ENCODE data around the gene SACM1L.

The SACM1L gene

DNA sequence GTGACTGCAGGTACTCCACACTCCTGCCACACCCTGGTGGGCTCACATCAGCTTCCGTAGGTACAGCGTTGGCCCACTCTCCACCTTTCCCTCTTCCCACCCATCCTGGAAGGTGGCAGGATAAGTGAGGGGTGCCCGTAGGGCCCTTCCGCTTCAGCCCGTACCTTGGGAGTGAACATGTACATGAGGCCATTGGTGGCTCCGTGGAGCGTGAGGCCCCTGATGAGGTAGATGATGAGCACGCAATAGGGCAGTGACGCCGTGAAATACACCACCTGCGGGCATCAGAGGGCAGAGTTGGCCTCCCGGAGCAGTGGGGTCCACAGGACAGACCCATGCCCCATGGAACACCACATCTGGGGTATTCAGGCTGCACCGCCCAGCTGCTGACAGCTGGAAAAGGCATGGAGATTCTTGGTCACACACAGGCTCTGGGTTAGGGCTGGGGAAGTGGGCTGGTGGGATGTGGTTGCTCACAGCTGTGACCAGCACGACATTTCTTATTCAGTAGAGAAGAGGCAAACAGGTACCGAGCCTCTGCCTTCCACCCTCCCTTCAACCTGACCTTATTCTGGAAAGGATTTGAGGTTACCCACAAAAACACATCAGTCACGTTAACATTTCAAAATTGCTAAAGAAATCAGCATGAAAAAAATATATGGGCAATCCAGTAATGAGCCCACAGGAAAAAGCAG lies 83.3 kb downstream of the SACM1L start:
- no peak for DNase-seq

DNA sequence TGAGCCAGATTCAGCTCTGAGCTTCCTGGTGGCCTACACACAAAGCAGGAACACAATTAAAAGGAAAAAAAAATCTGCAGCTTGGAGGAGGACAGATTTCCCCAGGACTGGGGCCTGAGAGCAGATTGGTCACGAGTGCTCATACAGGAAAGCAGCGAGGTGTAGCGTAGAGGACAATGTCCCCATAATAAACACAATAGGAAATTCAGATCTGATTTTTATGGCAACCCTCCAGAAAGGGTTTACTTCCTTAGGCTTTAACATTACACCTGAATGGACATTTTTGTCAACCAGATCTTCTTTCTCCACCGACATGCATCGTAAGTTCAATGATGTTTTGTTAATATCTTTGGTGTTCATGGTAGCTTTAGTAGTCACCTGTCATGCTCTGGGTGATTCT lies 83.9 kb downstream of the SACM1L start:
- DNase-seq, result no peak

DNA sequence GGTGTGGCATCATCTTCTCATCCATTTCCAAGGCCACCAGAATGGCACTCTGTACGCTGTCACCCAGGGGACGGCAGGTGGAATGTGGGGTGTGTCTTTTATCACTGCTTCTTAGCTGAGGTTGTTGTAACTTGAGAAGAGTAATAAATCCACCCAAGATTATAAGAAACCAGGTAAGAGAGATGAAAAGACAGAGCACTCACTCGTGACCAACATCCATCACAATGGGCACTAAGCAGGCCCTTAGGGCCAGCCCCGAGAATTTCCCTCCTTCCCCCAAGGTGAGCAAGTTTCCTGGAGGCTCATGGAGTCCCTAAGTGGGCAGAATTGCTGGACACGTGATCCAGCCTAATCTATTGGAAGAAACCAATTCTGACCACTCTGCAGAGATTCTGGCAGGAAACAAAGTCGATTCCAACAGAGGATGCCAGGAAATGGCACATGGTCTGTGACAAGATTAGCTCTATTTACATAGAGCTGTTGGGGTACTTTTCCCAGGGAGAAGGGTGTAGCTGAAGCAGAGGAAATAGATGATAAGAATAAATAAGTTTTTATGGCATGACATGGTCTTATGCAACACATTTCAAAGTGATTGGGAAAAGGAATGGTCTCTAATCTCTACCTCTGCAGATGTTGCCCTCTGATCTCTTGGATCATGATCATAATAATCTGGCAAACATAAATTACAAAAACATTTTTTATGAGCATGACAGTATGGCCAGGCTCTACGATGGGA lies 84.7 kb downstream of the SACM1L start:
- DNase-seq, result no peak

DNA sequence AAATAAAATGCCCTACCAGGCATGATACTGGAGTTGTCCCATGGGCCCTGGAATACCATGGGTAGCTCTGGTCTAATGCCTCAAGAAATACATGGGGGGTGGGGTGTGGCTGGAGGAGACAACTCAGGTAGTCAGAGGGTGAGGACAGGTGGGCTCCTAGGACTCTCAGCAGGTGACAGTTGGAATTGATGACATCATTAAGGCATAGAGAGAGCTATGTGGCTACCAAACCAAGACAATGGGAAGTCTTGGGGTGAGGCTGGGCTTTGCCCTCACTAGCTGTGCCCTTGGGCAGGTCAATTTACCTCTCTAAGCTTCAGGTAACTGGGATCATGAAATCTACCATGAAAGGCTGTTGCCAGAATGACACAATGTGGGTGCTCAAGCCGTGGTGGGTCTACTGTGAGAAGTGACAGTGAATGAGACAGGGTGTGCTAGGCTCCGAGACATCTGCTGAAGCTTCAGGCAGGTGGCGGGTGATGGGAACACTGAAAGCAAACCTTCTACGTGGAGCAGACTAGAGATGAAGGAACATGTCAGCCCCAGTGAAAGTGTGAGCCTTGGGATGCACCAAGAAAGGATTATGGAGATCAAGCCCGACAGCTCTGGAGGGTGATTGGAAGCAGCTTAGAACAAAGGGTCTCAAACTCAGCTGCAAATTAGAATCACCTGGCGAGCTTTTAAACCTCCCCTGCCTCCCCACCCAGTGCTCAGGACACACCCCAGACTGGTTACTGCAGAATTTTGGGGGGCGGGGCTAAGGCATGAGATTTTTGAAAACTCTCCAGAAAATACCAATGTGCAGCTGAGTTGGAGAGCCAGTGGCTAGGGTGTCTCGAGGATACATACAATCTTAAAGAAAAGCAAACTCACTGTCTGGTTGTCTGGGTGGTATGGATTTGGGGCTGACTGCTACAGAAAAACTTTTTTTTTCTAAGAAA lies 85.7 kb downstream of the SACM1L start:
- DNase-seq, result no peak

DNA sequence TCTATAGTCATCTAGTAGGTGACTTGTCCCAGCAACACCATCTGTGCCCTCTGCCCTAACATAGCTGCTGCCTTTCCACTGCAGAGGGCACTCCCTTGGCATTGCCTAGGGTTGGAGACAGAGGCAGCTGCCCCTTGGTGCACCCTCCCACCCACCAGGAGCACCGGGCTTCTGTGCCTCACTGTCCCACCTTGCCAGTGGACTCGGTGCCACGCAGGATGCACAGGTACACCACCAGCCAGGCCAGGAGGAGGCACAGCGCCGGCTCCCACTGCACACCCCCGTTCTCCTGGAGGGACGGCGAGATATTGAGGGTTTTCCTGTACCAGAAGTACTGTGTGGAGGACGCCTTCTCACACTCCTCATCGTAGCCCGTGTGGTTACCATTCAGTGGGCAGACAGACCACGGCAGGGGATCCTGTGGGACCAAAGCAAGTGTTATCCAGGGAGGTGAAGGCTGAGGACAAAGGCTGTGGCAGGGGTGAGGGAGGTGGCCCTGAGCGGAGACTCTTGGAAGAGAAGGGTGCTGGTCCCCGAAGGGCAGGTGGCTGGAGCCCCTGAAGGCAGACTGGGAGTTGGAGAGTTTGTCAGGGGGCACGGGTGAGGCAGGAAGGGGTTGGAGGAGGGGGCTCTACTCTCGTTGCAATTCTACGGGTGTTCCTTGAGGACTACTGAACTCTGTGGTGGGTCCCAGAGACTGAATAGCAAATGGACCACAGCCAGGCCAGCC lies 86.5 kb downstream of the SACM1L start:
- DNase-seq, result no peak

DNA sequence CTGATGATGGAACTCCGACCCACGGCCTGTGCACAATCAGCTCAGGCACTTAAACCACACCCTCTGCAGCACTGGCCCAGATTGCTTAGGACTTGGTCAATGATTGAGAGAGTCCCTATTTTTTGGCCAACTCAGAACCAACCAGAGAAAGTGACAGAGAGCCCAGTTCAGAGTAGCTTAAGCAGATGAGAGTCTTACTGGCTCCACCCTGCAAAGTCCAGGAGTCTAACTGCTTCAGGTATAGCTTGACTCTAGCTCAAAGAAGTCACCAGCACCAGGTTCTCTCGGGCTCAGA lies 87.1 kb downstream of the SACM1L start:
- no peak for DNase-seq

DNA sequence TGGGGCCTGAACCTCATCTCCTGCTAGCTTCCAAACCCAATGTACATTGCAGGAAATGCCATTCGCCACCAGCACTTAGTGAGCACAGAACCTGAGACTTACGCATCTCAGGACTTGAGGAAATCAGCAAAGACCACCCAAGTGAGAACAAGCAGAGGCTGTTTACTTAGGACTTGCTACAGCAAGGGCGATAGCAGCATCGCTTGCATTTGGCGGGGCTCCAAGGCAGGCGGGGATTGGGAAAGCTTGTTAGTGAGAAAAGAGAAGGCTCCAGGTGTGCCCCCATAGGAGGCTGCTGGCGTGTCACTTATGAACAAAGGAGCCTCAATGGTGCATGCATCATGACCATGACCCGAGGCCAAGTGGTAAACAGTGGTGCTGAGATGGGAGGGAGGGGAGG lies 87.4 kb downstream of the SACM1L start:
- no peak for DNase-seq

DNA sequence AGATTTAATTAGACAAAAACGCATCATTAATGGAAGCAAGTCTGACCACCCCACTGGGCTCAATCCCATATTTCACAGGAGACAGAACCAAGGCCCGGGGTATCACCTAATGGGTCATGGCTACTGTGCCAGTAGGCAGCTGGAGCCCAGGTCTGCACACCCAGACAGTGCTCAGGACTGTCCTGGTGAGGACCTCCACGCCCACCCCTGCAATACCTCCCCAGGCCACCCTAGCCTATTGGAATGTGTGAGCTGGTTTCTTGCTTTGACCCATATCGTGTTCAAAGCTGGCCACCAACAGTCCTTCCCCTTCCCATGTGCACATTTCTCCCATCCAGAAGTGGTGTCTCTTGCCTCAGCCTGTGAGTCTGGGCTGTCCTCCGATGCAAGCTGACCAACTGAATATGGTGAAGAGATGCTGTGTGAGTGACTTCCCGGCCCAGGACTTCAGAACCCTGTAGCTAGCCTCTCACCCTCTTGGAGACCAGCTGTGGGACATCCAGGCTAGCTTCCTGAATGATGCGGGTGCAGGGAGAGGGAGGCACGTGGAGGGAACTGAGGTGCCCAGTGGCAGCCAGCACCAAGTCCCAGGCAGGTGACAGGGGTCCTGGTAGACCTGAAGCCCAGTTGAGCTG lies 88.0 kb downstream of the SACM1L start:
- DNase-seq, result no peak

DNA sequence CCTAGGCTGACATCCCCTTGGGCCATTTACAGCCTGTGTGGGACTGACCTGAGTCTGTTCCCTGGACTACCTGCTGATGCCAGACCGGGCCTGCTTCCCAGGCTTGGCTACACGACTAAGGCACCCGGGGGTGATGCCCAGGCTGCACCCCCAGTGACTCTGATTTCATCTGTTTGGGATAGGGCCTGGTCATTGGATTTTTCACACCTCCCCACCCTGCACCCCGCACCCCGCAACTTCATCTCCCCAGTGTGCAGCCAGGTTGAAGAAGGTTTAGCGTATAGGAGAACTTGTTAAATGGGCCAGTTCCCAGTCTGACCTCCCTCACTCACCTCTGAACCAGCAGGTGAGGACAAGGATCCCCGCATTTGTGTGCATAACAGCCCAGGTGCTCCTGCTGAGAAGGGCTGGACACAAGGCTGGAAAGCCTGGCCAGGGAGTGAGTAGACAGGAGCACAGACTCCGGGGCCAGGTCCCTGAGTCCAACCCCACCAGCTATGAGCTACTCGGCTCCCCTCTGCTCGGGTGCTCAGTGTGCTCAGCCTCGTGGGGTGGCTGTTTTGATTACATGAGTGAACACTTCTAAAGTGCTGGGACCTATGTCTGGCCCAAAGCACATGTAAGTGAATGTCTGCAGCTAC lies 88.7 kb downstream of the SACM1L start:
- no peak for DNase-seq

DNA sequence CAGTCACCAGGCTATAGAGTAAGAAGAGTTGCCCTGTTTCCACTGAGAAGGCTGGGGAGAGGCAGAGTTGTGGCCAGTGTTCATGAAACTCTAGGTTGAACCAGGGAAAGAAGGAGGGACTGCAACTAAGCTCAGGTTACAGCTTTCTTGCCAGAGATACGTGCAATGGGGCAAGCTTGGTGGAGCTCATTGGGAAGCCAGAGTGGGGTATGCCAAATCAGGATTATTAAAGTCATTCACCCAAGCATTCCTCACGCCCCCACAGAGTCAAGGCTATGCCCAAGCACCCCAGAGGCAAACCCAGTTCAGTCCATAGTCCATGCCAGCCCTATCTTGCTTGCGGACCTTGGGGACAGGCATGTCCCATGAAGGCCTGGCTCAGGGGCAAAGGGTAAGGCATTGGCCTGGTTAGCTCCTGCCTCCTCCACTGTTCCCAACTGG lies 89.6 kb downstream of the SACM1L start:
- no peak for DNase-seq

DNA sequence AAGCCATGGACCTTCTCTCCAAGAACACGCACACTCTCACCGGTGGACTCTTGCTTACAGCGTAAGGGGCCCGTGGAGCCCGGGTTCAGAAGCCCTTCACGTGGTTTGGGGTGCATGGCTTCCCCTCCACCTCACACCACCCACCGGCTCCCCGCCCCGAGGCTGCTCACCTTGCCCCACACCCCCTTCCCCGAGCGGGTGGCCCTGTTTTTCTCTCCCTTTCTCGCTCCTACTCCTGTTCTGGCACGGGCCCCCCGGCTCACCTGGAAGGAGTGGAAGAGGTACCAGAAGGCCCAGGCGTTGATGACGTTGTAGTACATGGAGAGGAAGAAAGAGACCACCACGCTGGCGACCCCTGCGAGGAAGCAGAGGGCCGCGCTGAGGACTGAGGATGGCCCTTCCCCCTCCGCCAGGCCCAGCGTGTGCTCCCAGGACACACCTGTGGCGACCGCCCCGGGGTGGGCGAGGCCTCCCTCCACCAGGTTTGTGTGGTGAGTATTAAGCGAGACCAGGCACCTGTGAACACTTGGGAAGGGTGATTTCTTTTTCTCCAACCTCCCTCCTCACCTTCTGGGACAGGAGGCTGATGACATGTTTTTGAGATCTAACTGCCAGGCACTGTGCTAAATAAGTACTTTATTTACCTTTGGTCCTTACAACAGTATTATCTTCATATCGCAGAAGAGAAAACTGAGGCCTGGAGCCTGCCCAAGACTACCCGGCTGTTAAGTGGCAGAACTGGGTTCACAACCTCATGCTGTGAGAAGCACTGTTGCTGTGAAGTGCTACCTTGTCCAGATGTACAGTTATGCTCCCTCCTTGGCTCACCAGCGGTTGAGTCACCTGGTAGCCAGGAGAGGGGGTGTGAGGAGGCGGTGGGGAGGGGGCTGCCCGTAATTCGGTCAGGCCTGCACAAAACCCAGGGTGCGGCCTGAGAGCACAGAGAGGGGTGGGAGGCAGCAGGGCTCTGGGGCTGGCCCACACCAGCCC lies 90.8 kb downstream of the SACM1L start:
- DNase-seq, result no peak

DNA sequence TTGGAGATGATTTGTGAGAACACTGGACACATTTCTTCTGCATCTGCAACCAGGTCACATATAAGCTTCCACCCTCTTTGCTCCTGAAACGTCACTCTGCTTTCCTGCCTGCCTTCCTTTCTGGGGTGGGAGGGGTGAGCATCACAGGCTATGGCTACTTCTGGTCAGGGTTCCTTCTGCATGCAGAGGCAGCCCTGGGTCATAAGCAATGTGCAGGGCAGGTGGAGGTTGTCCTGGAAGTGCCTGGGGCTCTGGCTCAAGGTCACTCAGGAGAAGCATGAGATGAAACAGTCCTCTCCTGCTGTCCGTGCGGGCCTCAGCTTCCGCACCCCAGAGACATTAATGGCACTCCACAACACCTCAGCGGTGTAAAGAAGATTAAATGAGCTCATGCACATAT lies 92.1 kb downstream of the SACM1L start:
- no peak for DNase-seq

DNA sequence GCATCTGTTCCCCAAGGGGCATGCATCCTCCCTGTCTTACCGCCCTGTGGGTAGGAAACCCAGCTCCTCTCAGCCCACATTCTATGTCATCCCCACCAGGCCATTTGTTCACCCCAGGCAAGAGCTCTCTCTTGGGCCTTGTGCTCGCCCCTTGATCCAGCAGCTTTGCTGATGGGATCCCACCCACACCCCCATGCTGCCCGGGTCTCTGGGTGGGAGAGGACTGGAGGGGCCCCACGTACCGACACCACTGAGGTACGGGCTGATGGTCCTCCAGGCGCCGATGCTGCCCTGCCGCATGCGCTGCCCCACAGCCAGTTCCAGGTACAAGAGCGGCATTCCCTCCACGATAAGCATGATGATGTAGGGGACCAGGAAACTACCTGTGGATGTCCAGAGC lies 92.6 kb downstream of the SACM1L start:
- no peak for DNase-seq

DNA sequence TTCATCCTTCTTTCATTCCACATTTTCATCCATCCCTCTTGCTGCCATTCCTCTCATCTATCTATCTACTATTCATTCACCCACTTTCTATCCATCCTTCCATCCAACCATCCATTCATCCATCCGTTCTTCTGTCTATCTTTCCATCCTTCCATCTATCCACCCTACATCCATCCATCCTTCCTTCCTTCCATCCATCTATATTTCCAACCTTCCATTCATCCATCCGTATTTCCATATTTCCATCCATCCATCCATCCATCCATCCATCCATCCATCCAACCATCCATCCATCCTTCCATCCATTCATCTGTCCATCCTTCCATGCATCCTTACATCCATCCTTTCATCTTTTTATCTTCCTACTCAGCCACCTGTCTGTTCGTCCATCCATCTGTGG lies 93.2 kb downstream of the SACM1L start:
- no peak for DNase-seq

DNA sequence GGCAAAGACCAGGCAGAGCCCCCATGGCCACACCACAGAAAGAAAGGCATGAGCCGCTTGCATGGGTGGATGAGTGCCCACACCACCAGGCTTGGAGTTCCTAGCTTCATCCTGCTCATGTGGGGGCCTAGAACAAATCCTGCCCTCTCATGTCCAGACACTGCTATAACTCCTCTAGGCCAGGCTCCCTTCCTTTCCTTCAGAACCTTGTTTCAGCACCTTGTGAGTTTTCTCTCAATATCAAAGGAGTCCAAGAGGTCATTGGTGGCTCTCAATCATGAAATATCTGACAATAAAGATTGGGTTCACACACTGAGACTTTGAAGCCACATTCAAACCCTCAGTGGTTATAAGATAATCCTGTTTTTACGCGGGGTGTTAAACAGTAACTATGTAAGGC lies 94.5 kb downstream of the SACM1L start:
- no peak for DNase-seq

DNA sequence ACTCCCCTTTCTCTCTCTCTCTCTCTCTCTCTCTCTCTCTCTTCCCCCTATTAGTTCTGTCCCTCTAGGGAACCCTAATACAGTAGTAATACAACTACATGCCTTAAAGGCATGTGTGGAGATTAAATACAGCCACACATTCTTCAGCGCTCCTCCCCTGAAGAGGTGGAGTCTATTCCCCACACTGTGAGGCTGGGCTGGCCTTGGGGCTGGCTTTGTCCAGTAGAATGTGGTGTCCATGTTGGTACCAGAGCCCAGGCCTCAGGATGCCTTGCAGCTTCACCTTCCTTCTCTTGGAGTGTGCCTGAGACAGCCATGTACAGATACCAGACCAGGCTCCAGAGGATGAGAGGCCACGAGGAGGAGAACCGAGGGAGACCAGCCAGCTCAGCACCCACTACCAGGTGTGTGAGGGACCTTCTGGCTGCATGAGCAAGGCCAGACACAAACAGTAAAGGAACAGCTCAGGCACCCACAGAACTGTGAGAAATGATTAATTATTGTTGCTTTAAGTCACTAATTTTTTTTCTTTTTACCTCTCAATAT lies 96.5 kb downstream of the SACM1L start:
- DNase-seq, result no peak

DNA sequence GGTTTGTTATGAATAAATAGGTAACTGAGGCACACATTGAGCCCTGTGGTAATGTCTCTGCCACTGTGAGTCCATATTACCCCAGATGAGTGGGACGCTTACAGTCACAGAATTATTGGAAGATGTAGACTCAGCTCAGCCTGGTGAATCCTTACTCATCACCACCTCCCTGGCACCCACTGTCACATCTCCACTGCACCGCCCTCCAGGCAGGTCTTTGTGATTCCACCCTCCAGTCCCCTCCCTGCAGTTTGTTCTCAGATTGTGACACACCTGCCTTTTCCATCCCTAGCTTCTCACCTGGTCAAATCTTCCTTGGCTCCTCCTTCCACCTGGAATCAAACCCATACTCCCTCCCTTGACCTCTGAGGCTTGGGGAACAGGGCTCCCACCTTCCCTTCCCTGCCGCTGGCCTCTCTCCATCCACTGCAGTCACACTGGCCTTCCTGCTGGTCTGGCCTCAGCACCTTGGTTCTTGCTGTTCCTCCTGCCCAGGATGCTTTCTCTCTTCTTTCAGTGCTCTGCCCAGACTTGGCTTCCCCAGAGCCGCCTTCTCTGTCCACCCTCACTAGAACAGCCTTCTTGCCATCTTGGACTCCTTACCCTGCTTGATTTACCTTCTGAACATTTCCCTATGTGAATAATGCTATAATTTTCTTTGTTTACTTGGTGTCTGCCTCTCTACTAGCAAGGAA lies 97.8 kb downstream of the SACM1L start:
- no peak for DNase-seq

DNA sequence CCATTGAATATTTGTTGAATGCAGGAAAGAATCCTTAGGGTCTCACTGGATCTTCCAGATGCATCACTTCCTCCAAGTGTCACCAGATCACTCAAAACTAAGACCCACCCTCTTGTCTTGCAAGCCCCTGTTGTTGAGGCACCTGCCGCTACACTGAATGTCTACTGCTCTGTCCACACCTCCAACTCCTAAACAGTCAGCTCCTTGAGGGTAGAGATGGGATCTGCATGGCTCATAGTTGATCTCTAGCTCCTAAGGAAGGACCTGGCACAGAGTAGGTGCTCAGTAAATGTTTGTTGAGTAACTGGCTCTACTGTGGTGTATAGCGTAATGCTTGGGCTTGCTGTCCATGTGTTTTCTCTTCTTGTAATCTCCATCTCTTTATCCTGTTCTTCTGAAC lies 98.4 kb downstream of the SACM1L start:
- DNase-seq, result no peak

DNA sequence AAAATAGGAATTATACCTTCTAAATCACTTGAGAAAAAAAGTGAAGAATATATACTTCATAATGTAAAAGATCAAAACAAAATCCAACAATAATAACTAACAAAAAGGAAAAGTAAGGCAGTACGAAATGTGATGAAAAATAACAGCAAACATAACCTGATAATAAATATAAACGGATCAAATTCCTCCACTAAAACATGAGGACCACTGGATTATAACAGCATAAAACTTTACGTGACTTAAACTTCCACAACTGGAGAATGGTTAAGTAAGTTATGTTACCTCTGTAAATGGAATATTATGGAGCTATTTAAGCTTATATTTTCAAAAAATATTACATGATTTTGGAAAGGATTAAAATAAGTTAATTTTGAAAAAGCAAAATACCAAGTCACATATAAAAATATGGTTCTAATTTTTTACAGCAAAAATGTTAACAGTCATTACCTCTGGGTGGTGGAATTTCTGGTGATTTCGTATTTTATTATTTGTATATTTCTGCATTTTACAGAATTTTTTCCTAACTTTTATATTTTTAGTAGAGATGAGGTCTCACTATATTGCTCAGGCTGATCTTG lies 100.1 kb downstream of the SACM1L start:
- no peak for DNase-seq

Data from AML-193 (cell line).